Nephron (organoid): Measurements from ENCODE around the gene DIDO1.

Source experiments
- H3K27ac Mint-ChIP-seq, 3 experiments: 2 replicates each; pipeline ENCODE4 v1.8.0; 2020; ENCODE audit warnings: mixed read lengths in 3 of 3, mild to moderate bottlenecking in 2 of 3, moderate library complexity in 1 of 3
- H3K27me3 Mint-ChIP-seq: 2 replicates; pipeline ENCODE4 v1.8.0; 2021; ENCODE audit warnings: low read depth, mild to moderate bottlenecking, moderate library complexity, mixed read lengths
- H3K36me3 Mint-ChIP-seq: 2 replicates; pipeline ENCODE4 v1.8.0; 2020; ENCODE audit warnings: low read depth, mixed read lengths
- H3K4me1 Mint-ChIP-seq: 2 replicates; pipeline ENCODE4 v1.8.0; 2020; ENCODE audit warnings: mixed read lengths
- H3K4me3 Mint-ChIP-seq, 3 experiments: 2 replicates each; pipeline ENCODE4 v1.8.0; 2020; ENCODE audit warnings: mild to moderate bottlenecking in 3 of 3, mixed read lengths in 3 of 3, moderate library complexity in 2 of 3
- H3K9me3 Mint-ChIP-seq: 2 replicates; pipeline ENCODE4 v1.8.0; 2020; ENCODE audit warnings: mixed read lengths
- CTCF ChIP-seq, 3 experiments: fragments of 200-600 bp; sonication (generic); IDR thresholded peaks; one replicate each; pipeline ENCODE4 v1.5.0; 2021; ENCODE audit warnings: antibody characterized with exemption in 3 of 3; ENCODE audit not compliant: unreplicated experiment in 3 of 3

DIDO1 gene

GRCh38 chr20:62922451-62922921, 3.8 kb downstream of the DIDO1 start:
- peaks cover 68% of the 10 kb centered on the region for H3K4me1 Mint-ChIP-seq
- no peak for TF ChIP-seq CTCF (IDR thresholded peaks at IDR 0.05; ENCODE audit: unreplicated experiment in 3 of 3)
- H3K9me3 Mint-ChIP-seq: no peaks in the 10 kb centered on the region
- H3K36me3 Mint-ChIP-seq: no peaks in the 10 kb centered on the region
- no peaks in the 10 kb centered on the region for H3K27me3 Mint-ChIP-seq
- H3K4me3 Mint-ChIP-seq: peak overlapping the region; percentile 26 to 68 (median 63)
- H3K27ac Mint-ChIP-seq: peak overlapping the region in 1 of 3 experiments; percentile 59

- TF ChIP-seq CTCF (IDR thresholded peaks at IDR 0.05; ENCODE audit: unreplicated experiment in 3 of 3): peak; percentile 51 to 60 (median 59)
- H3K36me3 Mint-ChIP-seq: no peaks in the 10 kb centered on the region
- H3K9me3 Mint-ChIP-seq: no peaks in the 10 kb centered on the region
- peak overlapping the region; percentile 10 to 62 (median 51) for H3K27ac Mint-ChIP-seq
- peak overlapping the region in 1 of 3 experiments; percentile 37 for H3K4me3 Mint-ChIP-seq
- H3K27me3 Mint-ChIP-seq: no peaks in the 10 kb centered on the region
- peaks cover 72% of the 10 kb centered on the region for H3K4me1 Mint-ChIP-seq
These were observed 5.1 kb downstream of the DIDO1 start for GRCh38 chr20:62921119-62921687.

- no peaks in the 10 kb centered on the region for H3K9me3 Mint-ChIP-seq
- peaks cover 73% of the 10 kb centered on the region for H3K4me1 Mint-ChIP-seq
- H3K27ac Mint-ChIP-seq: peak overlapping the region in 2 of 3 experiments; percentile 16 to 37
- no peak for TF ChIP-seq CTCF (IDR thresholded peaks at IDR 0.05; ENCODE audit: unreplicated experiment in 3 of 3)
- no peaks in the 10 kb centered on the region for H3K36me3 Mint-ChIP-seq
- no peaks in the 10 kb centered on the region for H3K27me3 Mint-ChIP-seq
- no peak overlapping the region for H3K4me3 Mint-ChIP-seq
These were observed 6.2 kb downstream of the DIDO1 start for GRCh38 chr20:62920039-62920645.

GRCh38 chr20:62918831-62919230, 7.5 kb downstream of the DIDO1 start:
- peaks cover 73% of the 10 kb centered on the region for H3K4me1 Mint-ChIP-seq
- no peaks in the 10 kb centered on the region for H3K27me3 Mint-ChIP-seq
- no peaks in the 10 kb centered on the region for H3K9me3 Mint-ChIP-seq
- peaks cover 4% of the 10 kb centered on the region for H3K36me3 Mint-ChIP-seq
- H3K27ac Mint-ChIP-seq: peak overlapping the region in 1 of 3 experiments; percentile 5
- no peak for TF ChIP-seq CTCF (IDR thresholded peaks at IDR 0.05; ENCODE audit: unreplicated experiment in 3 of 3)
- H3K4me3 Mint-ChIP-seq: no peak overlapping the region

- H3K4me3 Mint-ChIP-seq: no peak overlapping the region
- H3K27me3 Mint-ChIP-seq: no peaks in the 10 kb centered on the region
- peaks cover 72% of the 10 kb centered on the region for H3K4me1 Mint-ChIP-seq
- H3K36me3 Mint-ChIP-seq: peaks cover 4% of the 10 kb centered on the region
- no peak for TF ChIP-seq CTCF (IDR thresholded peaks at IDR 0.05; ENCODE audit: unreplicated experiment in 3 of 3)
- peak overlapping the region in 2 of 3 experiments; percentile 5 for H3K27ac Mint-ChIP-seq
- no peaks in the 10 kb centered on the region for H3K9me3 Mint-ChIP-seq
These were observed 8.2 kb downstream of the DIDO1 start for GRCh38 chr20:62918147-62918546.

GRCh38 chr20:62917720-62918119, 8.6 kb downstream of the DIDO1 start:
- H3K27ac Mint-ChIP-seq: peak overlapping the region in 2 of 3 experiments; percentile 5
- no peak overlapping the region for H3K4me3 Mint-ChIP-seq
- H3K36me3 Mint-ChIP-seq: peaks cover 7% of the 10 kb centered on the region
- H3K9me3 Mint-ChIP-seq: no peaks in the 10 kb centered on the region
- H3K4me1 Mint-ChIP-seq: peaks cover 70% of the 10 kb centered on the region
- H3K27me3 Mint-ChIP-seq: no peaks in the 10 kb centered on the region
- no peak for TF ChIP-seq CTCF (IDR thresholded peaks at IDR 0.05; ENCODE audit: unreplicated experiment in 3 of 3)
